ENCODE data around the gene PSD. TPM values are rescaled to one million over a fixed set of nuclear protein-coding genes. Genes with fewer than 3 reads are reported as not detected.
A peak's percentile ranks its signal among the peaks of the same experiment; 100 is the strongest.

The PSD gene
- total and polyA plus RNA-seq, 9 of the 15 experiments (the other 6 are each of a cell fraction or from before 2014, with no cell fraction given): 0.11 to 1.7 (median 0.54) TPM; not detected in 2

DNA sequence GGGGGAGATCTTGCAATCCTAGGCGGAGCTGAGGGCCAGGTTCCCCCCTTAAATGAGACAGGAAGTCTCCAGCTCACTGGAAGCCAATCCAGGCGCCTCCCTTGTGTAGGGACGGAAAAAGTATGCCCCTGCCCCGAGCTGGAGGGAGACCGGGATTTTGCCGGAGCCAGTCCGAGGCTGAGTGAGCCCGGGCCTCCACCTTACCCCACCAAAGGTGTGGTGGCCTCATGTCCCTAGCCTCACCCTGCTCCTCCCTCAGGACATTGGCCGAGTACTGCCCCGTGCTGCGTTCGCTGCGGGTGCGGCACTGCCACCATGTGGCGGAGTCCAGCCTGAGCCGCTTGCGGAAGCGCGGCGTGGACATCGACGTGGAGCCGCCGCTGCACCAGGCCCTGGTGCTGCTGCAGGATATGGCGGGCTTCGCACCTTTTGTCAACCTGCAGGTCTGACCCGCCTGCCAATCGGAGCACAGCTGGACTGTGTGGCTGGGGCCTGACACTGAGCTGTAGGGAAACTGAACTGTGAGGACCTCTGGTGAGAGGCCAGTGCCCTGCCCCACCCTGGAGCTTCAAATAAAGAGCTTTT is 4.1 kb upstream of the PSD start (continued):
- TF ChIP-seq, protein P1, sequence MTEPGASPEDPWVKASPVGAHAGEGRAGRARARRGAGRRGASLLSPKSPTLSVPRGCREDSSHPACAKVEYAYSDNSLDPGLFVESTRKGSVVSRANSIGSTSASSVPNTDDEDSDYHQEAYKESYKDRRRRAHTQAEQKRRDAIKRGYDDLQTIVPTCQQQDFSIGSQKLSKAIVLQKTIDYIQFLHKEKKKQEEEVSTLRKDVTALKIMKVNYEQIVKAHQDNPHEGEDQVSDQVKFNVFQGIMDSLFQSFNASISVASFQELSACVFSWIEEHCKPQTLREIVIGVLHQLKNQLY (CRISPR knock-in tag; conservative IDR thresholded peaks at IDR 0.05): no peak
- TF ChIP-seq ZNF77 (CRISPR knock-in tag; IDR thresholded peaks at IDR 0.05): no peak
- TF ChIP-seq GATAD2A (IDR thresholded peaks at IDR 0.05): no peak
- TF ChIP-seq, protein P2, sequence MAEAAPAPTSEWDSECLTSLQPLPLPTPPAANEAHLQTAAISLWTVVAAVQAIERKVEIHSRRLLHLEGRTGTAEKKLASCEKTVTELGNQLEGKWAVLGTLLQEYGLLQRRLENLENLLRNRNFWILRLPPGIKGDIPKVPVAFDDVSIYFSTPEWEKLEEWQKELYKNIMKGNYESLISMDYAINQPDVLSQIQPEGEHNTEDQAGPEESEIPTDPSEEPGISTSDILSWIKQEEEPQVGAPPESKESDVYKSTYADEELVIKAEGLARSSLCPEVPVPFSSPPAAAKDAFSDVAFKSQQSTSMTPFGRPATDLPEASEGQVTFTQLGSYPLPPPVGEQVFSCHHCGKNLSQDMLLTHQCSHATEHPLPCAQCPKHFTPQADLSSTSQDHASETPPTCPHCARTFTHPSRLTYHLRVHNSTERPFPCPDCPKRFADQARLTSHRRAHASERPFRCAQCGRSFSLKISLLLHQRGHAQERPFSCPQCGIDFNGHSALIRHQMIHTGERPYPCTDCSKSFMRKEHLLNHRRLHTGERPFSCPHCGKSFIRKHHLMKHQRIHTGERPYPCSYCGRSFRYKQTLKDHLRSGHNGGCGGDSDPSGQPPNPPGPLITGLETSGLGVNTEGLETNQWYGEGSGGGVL (CRISPR knock-in tag; IDR thresholded peaks at IDR 0.05): no peak
- peak; percentile 15 for TF ChIP-seq POLR2B (IDR thresholded peaks at IDR 0.05; ENCODE audit: low read depth, partially characterized antibody)
- TF ChIP-seq BRD9 (IDR thresholded peaks at IDR 0.05; ENCODE audit: low read depth, partially characterized antibody): no peak
- no peak for TF ChIP-seq ZNF224 (CRISPR knock-in tag; IDR thresholded peaks at IDR 0.05)
- TF ChIP-seq, protein P3, sequence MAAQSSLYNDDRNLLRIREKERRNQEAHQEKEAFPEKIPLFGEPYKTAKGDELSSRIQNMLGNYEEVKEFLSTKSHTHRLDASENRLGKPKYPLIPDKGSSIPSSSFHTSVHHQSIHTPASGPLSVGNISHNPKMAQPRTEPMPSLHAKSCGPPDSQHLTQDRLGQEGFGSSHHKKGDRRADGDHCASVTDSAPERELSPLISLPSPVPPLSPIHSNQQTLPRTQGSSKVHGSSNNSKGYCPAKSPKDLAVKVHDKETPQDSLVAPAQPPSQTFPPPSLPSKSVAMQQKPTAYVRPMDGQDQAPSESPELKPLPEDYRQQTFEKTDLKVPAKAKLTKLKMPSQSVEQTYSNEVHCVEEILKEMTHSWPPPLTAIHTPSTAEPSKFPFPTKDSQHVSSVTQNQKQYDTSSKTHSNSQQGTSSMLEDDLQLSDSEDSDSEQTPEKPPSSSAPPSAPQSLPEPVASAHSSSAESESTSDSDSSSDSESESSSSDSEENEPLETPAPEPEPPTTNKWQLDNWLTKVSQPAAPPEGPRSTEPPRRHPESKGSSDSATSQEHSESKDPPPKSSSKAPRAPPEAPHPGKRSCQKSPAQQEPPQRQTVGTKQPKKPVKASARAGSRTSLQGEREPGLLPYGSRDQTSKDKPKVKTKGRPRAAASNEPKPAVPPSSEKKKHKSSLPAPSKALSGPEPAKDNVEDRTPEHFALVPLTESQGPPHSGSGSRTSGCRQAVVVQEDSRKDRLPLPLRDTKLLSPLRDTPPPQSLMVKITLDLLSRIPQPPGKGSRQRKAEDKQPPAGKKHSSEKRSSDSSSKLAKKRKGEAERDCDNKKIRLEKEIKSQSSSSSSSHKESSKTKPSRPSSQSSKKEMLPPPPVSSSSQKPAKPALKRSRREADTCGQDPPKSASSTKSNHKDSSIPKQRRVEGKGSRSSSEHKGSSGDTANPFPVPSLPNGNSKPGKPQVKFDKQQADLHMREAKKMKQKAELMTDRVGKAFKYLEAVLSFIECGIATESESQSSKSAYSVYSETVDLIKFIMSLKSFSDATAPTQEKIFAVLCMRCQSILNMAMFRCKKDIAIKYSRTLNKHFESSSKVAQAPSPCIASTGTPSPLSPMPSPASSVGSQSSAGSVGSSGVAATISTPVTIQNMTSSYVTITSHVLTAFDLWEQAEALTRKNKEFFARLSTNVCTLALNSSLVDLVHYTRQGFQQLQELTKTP (IDR thresholded peaks at IDR 0.05; ENCODE audit: low read depth in 1 of 2, partially characterized antibody in 2 of 2): no peak
- TF ChIP-seq NONO (IDR thresholded peaks at IDR 0.05; ENCODE audit: low read depth in 2 of 2, low read length in 1 of 2): no peak
- TF ChIP-seq CAMTA2 (CRISPR knock-in tag; conservative IDR thresholded peaks at IDR 0.05): no peak; the same call in 1 of the 2 replicates
- TF ChIP-seq, protein P4, sequence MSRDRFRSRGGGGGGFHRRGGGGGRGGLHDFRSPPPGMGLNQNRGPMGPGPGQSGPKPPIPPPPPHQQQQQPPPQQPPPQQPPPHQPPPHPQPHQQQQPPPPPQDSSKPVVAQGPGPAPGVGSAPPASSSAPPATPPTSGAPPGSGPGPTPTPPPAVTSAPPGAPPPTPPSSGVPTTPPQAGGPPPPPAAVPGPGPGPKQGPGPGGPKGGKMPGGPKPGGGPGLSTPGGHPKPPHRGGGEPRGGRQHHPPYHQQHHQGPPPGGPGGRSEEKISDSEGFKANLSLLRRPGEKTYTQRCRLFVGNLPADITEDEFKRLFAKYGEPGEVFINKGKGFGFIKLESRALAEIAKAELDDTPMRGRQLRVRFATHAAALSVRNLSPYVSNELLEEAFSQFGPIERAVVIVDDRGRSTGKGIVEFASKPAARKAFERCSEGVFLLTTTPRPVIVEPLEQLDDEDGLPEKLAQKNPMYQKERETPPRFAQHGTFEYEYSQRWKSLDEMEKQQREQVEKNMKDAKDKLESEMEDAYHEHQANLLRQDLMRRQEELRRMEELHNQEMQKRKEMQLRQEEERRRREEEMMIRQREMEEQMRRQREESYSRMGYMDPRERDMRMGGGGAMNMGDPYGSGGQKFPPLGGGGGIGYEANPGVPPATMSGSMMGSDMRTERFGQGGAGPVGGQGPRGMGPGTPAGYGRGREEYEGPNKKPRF (IDR thresholded peaks at IDR 0.05; ENCODE audit: low read depth, low read length): no peak
- TF ChIP-seq RBBP5 (IDR thresholded peaks at IDR 0.05; ENCODE audit: borderline replicate concordance, insufficient read depth, low read length, poor library complexity, severe bottlenecking): no peak
- no peak for TF ChIP-seq SAP30 (IDR thresholded peaks at IDR 0.05; ENCODE audit: borderline replicate concordance, insufficient read depth, low read depth, low read length, poor library complexity, severe bottlenecking)
- no peak for TF ChIP-seq TCF3 (CRISPR knock-in tag; IDR thresholded peaks at IDR 0.05)
